ENCODE measurements around the gene MYH7B. TPM values are rescaled to one million over a fixed set of nuclear protein-coding genes. Genes with fewer than 3 reads are reported as not detected.

MYH7B gene
- total RNA-seq, 1 experiment from 2014 or later, result 0.52 TPM

DNA sequence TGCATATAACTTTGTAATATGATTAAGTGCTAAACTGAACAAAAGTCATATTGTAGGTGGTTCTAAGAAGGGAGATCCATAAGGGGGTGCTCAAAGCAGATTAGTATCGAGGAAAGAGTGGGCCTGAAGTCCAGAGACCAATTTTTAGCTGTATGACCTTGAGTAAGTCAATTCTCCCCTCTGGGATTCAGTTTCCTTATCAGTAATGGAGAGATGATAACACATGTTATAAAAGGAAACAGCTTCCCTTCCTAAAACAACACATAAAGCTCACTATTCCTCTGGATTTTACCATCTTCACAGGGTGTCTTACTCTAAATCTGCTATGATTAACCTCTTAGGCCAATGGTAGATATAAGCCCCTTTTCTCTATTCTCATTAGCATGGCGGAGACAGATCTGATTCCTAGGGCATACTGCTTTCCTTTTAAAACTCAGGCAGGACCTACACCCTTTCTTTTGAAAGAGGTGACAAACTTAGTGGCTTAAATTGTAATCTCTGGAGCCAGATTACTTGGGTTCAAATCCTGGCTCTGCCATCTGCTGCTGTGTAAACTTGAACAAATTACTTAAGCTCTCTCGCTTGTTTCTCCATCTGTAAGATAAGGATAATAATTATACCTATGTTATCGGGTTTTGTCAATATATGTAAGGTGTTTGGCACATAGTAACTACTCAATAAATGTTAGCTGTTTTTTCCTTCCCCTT, 39.8 kb upstream of the MYH7B start:
- TF ChIP-seq CTCF (IDR thresholded peaks at IDR 0.05; ENCODE audit: unreplicated experiment), result no peak
- Mint-ChIP-seq H3K36me3 (ENCODE audit: insufficient read depth, unreplicated experiment) (no peaks in the 10 kb centered on the region), H3K9me3 (ENCODE audit: low read depth, unreplicated experiment) (no peaks in the 10 kb centered on the region), H3K4me1 (ENCODE audit: low read depth, unreplicated experiment) (peaks cover 12% of the 10 kb centered on the region), H3K4me3 (ENCODE audit: low read depth, unreplicated experiment) (no peak overlapping the region), H3K27ac (ENCODE audit: unreplicated experiment) (no peak overlapping the region), H3K27me3 (ENCODE audit: unreplicated experiment) (no peaks in the 10 kb centered on the region)
- intact Hi-C loops (cut with micrococcal nuclease; ENCODE audit: unreplicated experiment), result no loop called here
- CTCF ChIA-PET, result interaction anchor here (2.0 kb wide), 1 partner anchor 40 kb away, joined by 5 read pairs; the partner anchor contains the start of gene ACSS2
- no peak for DNase-seq
- no TSS peak for BruUV-seq (replicated peaks)

DNA sequence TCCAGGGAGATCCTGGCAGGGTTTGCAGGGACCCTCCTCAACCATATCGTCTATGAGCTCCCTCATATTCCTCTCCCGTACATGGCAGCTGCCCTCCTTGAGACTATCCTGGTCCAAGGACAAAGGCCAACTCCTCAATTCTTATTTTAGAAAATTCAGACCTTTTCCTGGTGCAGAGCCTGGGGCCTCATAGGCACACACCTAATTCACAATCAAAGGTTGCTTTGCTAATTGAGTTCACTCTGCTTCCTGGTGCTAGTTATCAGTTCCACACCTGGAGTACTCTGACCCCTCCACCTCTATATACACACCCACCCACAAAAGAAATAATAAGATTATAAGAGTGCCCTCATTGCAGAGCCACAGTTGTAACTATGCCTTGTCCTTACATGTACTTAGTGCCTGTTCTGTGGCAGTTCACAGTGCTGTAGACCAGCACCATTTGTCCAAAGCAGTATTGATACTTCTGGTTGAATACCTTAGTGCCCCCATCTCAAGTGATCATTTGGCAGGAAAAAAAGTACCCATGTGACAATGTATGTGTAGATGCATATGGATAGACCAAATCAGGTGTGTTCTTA, 38.8 kb upstream of the MYH7B start:
- H3K4me3 Mint-ChIP-seq (ENCODE audit: low read depth, unreplicated experiment), result no peak overlapping the region
- BruUV-seq (replicated peaks), result no TSS peak
- H3K36me3 Mint-ChIP-seq (ENCODE audit: insufficient read depth, unreplicated experiment), result no peaks in the 10 kb centered on the region
- H3K4me1 Mint-ChIP-seq (ENCODE audit: low read depth, unreplicated experiment), result peaks cover 12% of the 10 kb centered on the region
- H3K27ac Mint-ChIP-seq (ENCODE audit: unreplicated experiment), result no peak overlapping the region
- H3K27me3 Mint-ChIP-seq (ENCODE audit: unreplicated experiment), result no peaks in the 10 kb centered on the region
- no peak for DNase-seq
- TF ChIP-seq CTCF (IDR thresholded peaks at IDR 0.05; ENCODE audit: unreplicated experiment), result no peak
- intact Hi-C loops (cut with micrococcal nuclease; ENCODE audit: unreplicated experiment), result no loop called here
- CTCF ChIA-PET, result interaction anchor here (2.0 kb wide), 1 partner anchor 41 kb away, joined by 5 read pairs; the partner anchor contains the start of gene ACSS2
- no peaks in the 10 kb centered on the region for H3K9me3 Mint-ChIP-seq (ENCODE audit: low read depth, unreplicated experiment)

GRCh38 chr20:34920055-34920454, 35.6 kb upstream of the MYH7B start:
- no peak for TF ChIP-seq CTCF (IDR thresholded peaks at IDR 0.05; ENCODE audit: unreplicated experiment)
- no peaks in the 10 kb centered on the region for H3K9me3 Mint-ChIP-seq (ENCODE audit: low read depth, unreplicated experiment)
- no peak for DNase-seq
- no peak overlapping the region for H3K4me3 Mint-ChIP-seq (ENCODE audit: low read depth, unreplicated experiment)
- peaks cover 2% of the 10 kb centered on the region for H3K36me3 Mint-ChIP-seq (ENCODE audit: insufficient read depth, unreplicated experiment)
- intact Hi-C loops (cut with micrococcal nuclease; ENCODE audit: unreplicated experiment), result no loop called here
- no peak overlapping the region for H3K27ac Mint-ChIP-seq (ENCODE audit: unreplicated experiment)
- CTCF ChIA-PET, result no interaction called here
- peaks cover 12% of the 10 kb centered on the region for H3K4me1 Mint-ChIP-seq (ENCODE audit: low read depth, unreplicated experiment)
- no peaks in the 10 kb centered on the region for H3K27me3 Mint-ChIP-seq (ENCODE audit: unreplicated experiment)
- BruUV-seq (replicated peaks), result no TSS peak

GRCh38 chr20:34921436-34921835, 34.2 kb upstream of the MYH7B start:
- intact Hi-C loops (cut with micrococcal nuclease; ENCODE audit: unreplicated experiment), result no loop called here
- no peak for TF ChIP-seq CTCF (IDR thresholded peaks at IDR 0.05; ENCODE audit: unreplicated experiment)
- CTCF ChIA-PET, result no interaction called here
- Mint-ChIP-seq H3K36me3 (ENCODE audit: insufficient read depth, unreplicated experiment) (peaks cover 7% of the 10 kb centered on the region), H3K4me1 (ENCODE audit: low read depth, unreplicated experiment) (peaks cover 9% of the 10 kb centered on the region), H3K4me3 (ENCODE audit: low read depth, unreplicated experiment) (no peak overlapping the region), H3K9me3 (ENCODE audit: low read depth, unreplicated experiment) (no peaks in the 10 kb centered on the region), H3K27ac (ENCODE audit: unreplicated experiment) (no peak overlapping the region), H3K27me3 (ENCODE audit: unreplicated experiment) (no peaks in the 10 kb centered on the region)
- no TSS peak for BruUV-seq (replicated peaks)
- no peak for DNase-seq
